Small intestine (tissue), 7 donors: ENCODE results near the gene CCDC57. TPM values are rescaled to one million over a fixed set of nuclear protein-coding genes. Genes with fewer than 3 reads are reported as not detected.

Source experiments
- DNase-seq, 2 donors: peaks; one replicate each; pipeline versions ENCODE4 v3.0.0 to v3.0.0-alpha.2; 2013
- FAIRE-seq: peaks from 2 replicates; lab custom pipeline; 2012; peaks lifted over from hg19 to GRCh38; lab: Jason Lieb, UNC
- H3K27ac ChIP-seq, 3 donors: one replicate each; pipeline ENCODE4 v1.5.1; 2013; ENCODE audit warnings: low read length in 2 of 3, mild to moderate bottlenecking in 2 of 3, control low read depth in 1 of 3, inconsistent platforms in 1 of 3, low read depth in 1 of 3, moderate library complexity in 1 of 3
- H3K27me3 ChIP-seq, 3 donors: one replicate each; pipeline ENCODE4 v1.6.1; 2013; ENCODE audit warnings: low read length in 3 of 3, inconsistent platforms in 1 of 3; ENCODE audit not compliant: control insufficient read depth in 3 of 3, insufficient read depth in 3 of 3
- H3K36me3 ChIP-seq, 3 donors: one replicate each; pipeline ENCODE4 v1.6.1; 2013; ENCODE audit warnings: low read length in 3 of 3, inconsistent platforms in 1 of 3, low read depth in 1 of 3, mild to moderate bottlenecking in 1 of 3, moderate library complexity in 1 of 3; ENCODE audit not compliant: control insufficient read depth in 3 of 3, insufficient read depth in 2 of 3
- H3K4me1 ChIP-seq, 3 donors: one replicate each; pipeline ENCODE4 v1.6.1; 2013; ENCODE audit warnings: low read length in 2 of 3, inconsistent platforms in 1 of 3, low read depth in 1 of 3, mild to moderate bottlenecking in 1 of 3, moderate library complexity in 1 of 3; ENCODE audit not compliant: control insufficient read depth in 3 of 3, insufficient read depth in 2 of 3
- H3K4me3 ChIP-seq, 3 donors: one replicate each; pipeline ENCODE4 v1.5.1; 2013; ENCODE audit warnings: low read length in 3 of 3, control low read depth in 1 of 3, inconsistent platforms in 1 of 3, low read depth in 1 of 3, mild to moderate bottlenecking in 1 of 3, moderate library complexity in 1 of 3
- H3K9me3 ChIP-seq, 2 donors: one replicate each; pipeline ENCODE4 v1.6.1; 2013; ENCODE audit warnings: low read depth in 1 of 2, low read length in 1 of 2; ENCODE audit not compliant: control insufficient read depth in 2 of 2, insufficient read depth in 1 of 2
- WGBS, 3 donors: extraction: QIAGEN DNeasy Blood & Tissue Kit; methylation state at CpG; one replicate each; pipeline ENCODE4 v1.1.7; 2013; 5-methylcytosine and 5-hydroxymethylcytosine counted together
- polyA plus RNA-seq, 4 donors: library from polyadenylated mRNA; stranded (reverse) in 3 of 4; unstranded in 1 of 4; fragments of 200-250 nt in 3 of 4; fragments of 120-200 nt in 1 of 4; gene quantifications; one replicate each; pipeline versions ENCODE4 v1.2.1 to v1.2.3, GENCODE V29; 2013
- donor health status: healthy with polysubstance abuse.
- donor health status: control.
- donor health status: control.
- donor health status: Bipolar disorder and iron deficiency.
- donor health status: healthy.

Gene CCDC57
- polyA plus RNA-seq, 4 donors, result 36.7 to 97.3 (median 44.6) TPM

- Histone ChIP-seq H3K9me3 (no peaks in the 10 kb centered on the region), H3K27ac (no peak overlapping the region), H3K36me3 (peaks cover 28 to 99% (median 35%) of the 10 kb centered on the region in 3 donors), H3K27me3 (no peaks in the 10 kb centered on the region), H3K4me1 (no peaks in the 10 kb centered on the region), H3K4me3 (no peak overlapping the region)
- DNase-seq, result no peak
- no peak for FAIRE-seq
- WGBS, 3 donors, result 94 to 97% (median 96%) methylated on average over 38 to 47 of the region's 47 CpGs
Observed at GRCh38 chr17:82088838-82089722, 123.6 kb downstream of the CCDC57 start.

- H3K27ac ChIP-seq, result no peak overlapping the region
- no peaks in the 10 kb centered on the region for H3K9me3 ChIP-seq
- 94 to 97% (median 96%) methylated on average over 37 to 48 of the region's 48 CpGs for WGBS, 3 donors
- H3K4me1 ChIP-seq, result no peaks in the 10 kb centered on the region
- H3K36me3 ChIP-seq, result peaks cover 28 to 100% (median 40%) of the 10 kb centered on the region in 3 donors
- FAIRE-seq (no peak), DNase-seq (no peak)
- H3K4me3 ChIP-seq, result no peak overlapping the region
- H3K27me3 ChIP-seq, result no peaks in the 10 kb centered on the region
Observed at GRCh38 chr17:82087961-82088837, 124.4 kb downstream of the CCDC57 start.

DNA sequence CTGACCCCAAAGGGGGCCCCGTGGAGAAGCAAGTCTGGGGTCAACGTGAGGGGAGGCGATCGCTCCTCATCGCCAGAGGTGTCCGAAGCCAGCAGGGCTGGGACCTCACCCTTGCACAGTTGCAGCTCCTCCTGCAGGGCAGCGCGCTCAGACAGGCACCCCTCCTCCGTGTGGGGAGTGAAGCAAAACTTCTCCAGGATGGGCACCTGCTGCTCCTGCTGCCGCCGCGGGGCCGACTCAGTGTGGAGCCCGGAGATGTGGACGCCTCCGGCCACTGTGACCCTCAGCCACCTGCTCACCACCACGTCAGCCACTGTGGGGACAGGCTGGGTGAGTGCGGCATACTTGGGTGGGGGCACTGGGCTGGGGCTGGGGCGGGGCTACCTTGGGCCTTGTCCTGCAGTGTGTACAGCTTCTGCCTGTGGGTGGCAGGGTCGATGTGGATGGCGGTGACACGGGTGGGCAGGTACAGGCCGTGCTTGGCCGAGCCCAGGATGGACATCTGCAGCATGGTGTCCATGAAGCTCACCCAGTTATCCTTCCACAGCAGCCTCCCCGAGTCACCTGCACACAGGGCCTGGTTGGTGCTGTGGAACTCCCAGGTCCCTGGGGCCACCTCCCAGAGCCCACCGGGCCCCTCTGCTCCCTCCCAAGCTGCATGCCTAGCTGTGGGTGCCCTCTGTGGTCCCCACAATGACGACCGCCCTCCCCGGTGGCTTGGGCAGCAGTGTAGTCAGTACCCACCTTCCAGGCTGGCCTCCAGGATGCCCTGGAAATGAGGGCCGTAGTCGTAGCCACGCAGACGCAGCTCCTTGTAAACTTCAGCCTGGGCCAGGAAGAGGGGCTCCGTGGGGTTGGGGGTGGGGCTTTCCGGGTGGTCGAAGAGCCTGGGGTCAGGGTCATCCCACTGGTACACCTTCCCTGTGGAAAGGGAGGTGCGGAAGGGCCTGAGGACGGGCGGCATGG lies 125.4 kb downstream of the CCDC57 start:
- Histone ChIP-seq H3K27me3 (no peaks in the 10 kb centered on the region), H3K27ac (no peak overlapping the region), H3K4me1 (no peaks in the 10 kb centered on the region), H3K4me3 (no peak overlapping the region), H3K36me3 (peaks cover 35 to 100% (median 47%) of the 10 kb centered on the region in 3 donors), H3K9me3 (no peaks in the 10 kb centered on the region)
- DNase-seq, result no peak
- FAIRE-seq, result no peak
- 91 to 92% (median 92%) methylated on average over 39 of the region's 39 CpGs for WGBS, 3 donors

- WGBS, 3 donors, result 91 to 93% (median 92%) methylated on average over 19 to 25 of the region's 25 CpGs
- FAIRE-seq (no peak), DNase-seq (no peak)
- Histone ChIP-seq H3K9me3 (no peaks in the 10 kb centered on the region), H3K36me3 (peaks cover 36 to 98% (median 46%) of the 10 kb centered on the region in 3 donors), H3K4me3 (no peak overlapping the region), H3K27ac (no peak overlapping the region), H3K27me3 (no peaks in the 10 kb centered on the region), H3K4me1 (no peaks in the 10 kb centered on the region)
Observed at GRCh38 chr17:82085931-82086764, 126.5 kb downstream of the CCDC57 start.

GRCh38 chr17:82085031-82085861 lies 127.4 kb downstream of the CCDC57 start:
- Histone ChIP-seq H3K9me3 (no peaks in the 10 kb centered on the region), H3K4me3 (no peak overlapping the region), H3K27ac (no peak overlapping the region), H3K27me3 (no peaks in the 10 kb centered on the region), H3K4me1 (no peaks in the 10 kb centered on the region), H3K36me3 (peaks cover 39 to 98% (median 48%) of the 10 kb centered on the region in 3 donors)
- 89 to 93% (median 91%) methylated on average over 33 to 49 of the region's 49 CpGs for WGBS, 3 donors
- no peak for DNase-seq
- no peak for FAIRE-seq

DNA sequence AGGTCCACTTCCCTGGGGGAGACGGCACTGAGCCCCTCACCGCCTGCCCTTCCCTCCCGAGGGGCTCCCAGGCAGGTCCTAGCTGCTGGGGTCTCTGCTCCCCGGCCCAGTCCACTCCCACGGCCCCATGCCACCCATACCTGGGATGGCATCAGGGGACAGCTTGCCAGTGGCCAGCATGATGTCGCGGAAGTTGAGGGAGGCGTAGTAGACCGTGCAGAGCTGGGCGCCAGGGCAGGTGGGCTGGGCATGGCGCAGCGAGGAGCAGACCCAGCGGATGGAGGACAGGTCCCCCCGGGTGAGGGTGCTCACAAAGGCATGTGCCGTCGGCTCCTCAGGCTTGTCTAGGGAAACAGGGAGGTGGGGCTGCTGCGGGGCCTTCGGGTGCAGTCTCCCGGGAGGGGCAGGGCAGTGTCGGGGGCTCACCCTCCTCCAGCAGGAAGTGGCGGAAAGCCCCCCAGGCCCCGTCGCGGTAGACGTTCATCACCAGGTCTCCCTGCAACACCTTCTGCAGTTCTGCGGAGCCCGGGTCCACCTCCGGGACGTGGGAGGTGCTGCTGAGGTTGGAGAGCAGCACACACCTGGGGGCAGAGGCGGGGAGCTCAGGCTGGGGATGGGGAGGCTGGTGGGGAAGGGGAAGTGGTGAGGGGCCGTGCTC lies 128.1 kb downstream of the CCDC57 start:
- no peaks in the 10 kb centered on the region for H3K27me3 ChIP-seq
- H3K4me3 ChIP-seq, result no peak overlapping the region
- no peaks in the 10 kb centered on the region for H3K4me1 ChIP-seq
- H3K9me3 ChIP-seq, result no peaks in the 10 kb centered on the region
- no peak for DNase-seq
- H3K27ac ChIP-seq, result no peak overlapping the region
- peaks cover 40 to 98% (median 48%) of the 10 kb centered on the region in 3 donors for H3K36me3 ChIP-seq
- WGBS, 3 donors, result 93 to 94% (median 94%) methylated on average over 29 to 31 of the region's 31 CpGs
- FAIRE-seq, result no peak
